Stimulated activated CD8-positive, alpha-beta memory T cell treated with anti-CD3 and anti-CD28 coated beads, Interleukin-2, amount 100 ng/mL, for 1 hour (primary cell): ENCODE results near the gene QRFP.

Experiments
- DNase-seq, 2 donors: peaks; one replicate each; pipeline ENCODE4 v3.0.0-alpha.2; 2020; ENCODE audit warnings: low read depth in 2 of 2

The QRFP gene

GRCh38 chr9:130890870-130891687, 5.5 kb downstream of the QRFP start:
- DNase-seq, result no peak

GRCh38 chr9:130890124-130890523, 6.5 kb downstream of the QRFP start:
- no peak for DNase-seq

DNA sequence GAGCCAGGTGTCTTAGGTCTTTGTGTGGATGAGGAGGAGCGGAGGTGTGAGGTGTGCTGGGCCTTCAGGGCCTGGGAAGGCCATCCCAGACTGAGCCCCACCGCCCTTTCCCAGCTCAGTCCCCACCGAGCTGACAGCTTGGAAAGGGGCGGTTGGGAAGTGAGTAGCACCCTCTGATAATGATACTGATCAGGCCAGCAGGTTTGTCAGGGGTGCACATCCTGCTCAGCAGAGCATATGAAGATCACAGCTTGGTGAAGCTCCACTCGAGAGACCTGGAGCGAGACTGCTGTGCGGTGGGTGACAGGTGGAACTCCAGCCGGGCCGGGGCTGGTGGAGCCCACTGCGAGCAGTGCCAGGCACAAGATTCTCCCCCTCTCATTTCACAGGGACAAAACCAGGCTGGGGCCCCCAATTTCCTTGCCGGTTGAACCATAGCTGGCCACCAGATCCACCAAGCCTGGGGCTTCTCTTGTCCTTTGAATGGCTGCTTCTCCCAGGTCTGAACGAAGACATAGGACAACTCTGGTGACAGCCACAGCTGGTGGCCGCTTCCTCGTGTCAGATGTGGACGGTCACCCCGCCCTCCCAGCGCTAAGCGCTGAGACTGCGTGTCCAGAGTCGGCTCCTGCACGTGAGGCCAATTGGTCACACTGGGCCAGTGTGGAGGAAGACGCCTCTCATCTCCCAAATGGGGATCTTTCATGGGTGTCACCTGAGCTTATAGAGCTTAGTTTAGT, 8.3 kb downstream of the QRFP start:
- no peak for DNase-seq

DNA sequence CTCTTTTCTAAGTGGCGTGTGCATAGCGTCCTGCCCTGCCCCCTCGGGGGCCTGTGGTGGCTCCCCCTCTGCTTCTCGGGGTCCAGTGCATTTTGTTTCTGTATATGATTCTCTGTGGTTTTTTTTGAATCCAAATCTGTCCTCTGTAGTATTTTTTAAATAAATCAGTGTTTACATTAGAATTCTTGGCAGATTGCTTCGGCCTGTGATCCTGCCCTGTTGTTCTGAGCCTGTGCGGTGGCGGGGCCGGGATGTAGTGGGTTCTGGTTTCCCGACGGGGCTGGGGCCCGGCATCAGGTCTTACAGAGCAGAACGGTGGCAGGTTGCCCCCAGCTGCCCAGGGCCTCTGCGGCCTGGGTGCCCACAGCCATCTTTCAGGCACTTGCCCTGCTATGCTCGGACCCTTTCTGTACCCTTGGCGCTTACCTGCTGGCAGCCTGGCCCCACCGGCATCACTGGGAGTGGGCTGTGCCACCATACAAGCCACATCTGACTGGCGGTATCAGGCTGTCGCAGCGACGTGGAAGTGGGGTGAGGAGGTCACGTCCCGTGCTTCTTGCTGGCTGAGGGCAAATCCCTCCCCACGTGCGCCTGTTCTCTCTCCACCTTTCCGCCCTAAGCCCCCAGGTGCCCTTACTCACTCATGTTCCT, 9.0 kb downstream of the QRFP start:
- no peak for DNase-seq

- no peak for DNase-seq
Measured at GRCh38 chr9:130886981-130887380, 9.6 kb downstream of the QRFP start.

GRCh38 chr9:130885484-130886375, 10.9 kb downstream of the QRFP start:
- no peak for DNase-seq

GRCh38 chr9:130884542-130885483, 11.8 kb downstream of the QRFP start:
- DNase-seq, result no peak

DNA sequence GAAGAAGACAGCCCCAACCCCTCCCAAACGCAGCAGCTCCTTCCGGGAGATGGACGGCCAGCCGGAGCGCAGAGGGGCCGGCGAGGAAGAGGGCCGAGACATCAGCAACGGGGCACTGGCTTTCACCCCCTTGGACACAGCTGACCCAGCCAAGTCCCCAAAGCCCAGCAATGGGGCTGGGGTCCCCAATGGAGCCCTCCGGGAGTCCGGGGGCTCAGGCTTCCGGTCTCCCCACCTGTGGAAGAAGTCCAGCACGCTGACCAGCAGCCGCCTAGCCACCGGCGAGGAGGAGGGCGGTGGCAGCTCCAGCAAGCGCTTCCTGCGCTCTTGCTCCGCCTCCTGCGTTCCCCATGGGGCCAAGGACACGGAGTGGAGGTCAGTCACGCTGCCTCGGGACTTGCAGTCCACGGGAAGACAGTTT, 12.5 kb downstream of the QRFP start:
- no peak for DNase-seq

DNA sequence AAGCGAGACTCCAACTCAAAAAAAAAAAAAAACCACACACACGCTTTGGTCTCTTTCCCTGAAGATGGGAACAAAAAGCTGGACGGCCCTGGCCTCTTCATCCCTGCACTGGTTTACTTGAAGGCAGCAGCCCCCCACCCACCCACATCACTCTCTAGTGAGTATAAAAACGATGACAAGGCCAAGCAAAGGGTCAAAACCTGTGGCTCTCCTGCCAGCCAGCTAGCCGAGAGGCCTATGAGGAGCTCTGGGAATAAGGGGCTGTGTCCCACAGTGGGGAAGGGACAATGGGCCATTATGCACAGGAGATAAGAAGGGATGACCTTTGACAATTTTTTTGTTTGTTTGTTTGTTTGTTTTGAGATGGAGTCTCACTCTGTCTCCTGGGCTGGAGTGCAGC, 13.1 kb downstream of the QRFP start:
- DNase-seq, result no peak

DNA sequence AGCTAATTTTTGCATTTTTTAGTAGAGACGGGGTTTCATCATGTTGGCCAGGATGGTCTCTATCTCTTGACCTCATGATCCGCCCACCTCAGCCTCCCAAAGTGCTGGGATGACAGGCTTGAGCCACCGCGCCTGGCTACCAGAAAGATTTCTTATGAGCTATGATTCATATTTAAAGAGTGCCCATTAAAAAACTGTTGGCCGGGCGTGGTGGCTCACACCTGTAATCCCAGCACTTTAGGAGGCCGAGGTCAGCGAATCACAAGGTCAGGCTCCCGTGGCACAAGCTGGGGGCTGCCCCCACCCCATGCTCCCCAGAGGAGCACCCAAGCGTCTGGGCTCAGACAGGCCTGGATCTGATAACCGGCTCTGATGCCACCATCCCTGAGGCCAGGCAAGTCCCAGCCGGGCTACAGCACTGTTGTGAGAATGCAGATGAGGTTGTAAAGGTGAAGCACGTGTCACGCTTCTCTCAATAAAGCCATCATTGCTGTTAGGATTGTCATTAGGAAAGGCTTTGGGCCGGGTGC, 13.9 kb downstream of the QRFP start:
- no peak for DNase-seq

- DNase-seq, result no peak
Measured at GRCh38 chr9:130881516-130881915, 15.1 kb downstream of the QRFP start.

DNA sequence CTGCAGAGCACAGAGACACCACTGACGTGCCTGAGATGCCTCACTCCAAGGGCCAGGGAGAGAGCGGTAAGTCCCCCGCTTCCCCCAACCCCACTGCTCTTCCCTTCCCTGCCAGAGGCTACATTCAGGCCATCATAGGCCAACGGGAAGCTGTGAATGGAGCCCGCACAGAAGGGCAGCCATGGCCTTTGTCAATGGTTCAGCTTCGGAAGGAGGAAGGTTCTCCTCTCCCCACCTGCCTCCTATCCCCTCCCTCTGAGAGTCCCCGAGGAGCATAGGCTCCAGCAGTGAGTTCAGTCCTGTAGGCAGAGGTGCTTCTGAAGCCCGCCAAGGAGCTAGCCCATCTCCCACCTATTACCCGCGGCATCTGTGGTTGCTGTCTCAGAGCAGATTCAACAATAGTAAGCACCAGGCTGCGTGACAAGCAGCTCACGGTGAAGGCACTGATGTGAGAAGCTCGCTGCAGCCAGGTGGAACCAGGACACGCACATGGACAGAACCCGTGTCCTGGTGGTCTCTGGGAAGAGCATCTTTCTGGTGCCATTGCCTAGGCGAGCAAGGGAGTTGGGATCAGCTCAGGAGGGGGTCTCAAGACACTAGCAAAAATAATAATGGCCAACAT, 15.9 kb downstream of the QRFP start:
- DNase-seq, result no peak

DNA sequence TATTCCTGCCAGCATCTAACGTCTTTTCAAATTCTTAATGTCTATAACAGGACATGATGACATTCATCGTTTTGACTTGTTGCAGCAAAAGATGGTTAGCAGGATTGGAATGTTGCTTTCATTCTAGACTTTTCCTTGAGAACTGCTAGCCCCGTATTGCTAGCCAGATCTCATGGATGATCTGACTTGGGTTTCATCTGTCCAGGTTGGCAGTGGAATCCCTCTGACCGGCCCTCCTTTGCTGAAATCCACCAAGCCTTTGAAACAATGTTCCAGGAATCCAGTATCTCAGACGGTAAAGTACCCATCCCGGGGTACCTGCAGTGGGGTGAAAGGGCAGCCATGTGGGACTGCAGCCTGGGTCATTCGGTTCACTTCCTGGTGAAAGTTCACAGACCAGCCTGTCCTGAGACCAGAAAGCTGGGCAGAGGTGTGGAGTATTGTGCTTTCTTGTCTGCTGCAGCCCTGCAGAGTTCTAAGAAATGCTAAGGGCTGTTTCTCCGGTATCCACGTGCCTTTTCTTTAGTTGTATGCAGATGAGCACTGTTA, 16.7 kb downstream of the QRFP start:
- no peak for DNase-seq

- DNase-seq, result no peak
Measured at GRCh38 chr9:130878295-130878694, 18.3 kb downstream of the QRFP start.

GRCh38 chr9:130877300-130877699, 19.3 kb downstream of the QRFP start:
- no peak for DNase-seq

- DNase-seq, result no peak
Measured at GRCh38 chr9:130874783-130875182, 21.8 kb downstream of the QRFP start.

DNA sequence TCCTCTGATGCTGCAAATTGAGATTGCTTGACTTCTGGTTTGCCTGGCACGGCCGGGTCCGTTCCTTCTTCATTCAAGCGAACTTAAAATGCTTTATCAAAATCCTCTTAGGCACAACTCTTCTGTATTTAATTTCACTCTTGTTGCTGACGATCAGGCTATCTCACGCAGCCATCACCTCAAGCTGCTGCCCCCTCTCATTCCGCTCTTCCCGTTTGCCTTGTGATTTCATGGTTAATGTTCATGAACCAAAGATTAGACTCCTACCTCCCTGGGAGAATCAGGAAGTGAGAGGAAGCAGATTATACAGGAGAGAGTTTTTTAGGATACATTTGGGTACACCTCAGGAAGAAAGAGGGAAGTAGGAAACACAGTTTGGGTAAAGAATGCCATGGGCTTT, 22.6 kb downstream of the QRFP start:
- no peak for DNase-seq

DNA sequence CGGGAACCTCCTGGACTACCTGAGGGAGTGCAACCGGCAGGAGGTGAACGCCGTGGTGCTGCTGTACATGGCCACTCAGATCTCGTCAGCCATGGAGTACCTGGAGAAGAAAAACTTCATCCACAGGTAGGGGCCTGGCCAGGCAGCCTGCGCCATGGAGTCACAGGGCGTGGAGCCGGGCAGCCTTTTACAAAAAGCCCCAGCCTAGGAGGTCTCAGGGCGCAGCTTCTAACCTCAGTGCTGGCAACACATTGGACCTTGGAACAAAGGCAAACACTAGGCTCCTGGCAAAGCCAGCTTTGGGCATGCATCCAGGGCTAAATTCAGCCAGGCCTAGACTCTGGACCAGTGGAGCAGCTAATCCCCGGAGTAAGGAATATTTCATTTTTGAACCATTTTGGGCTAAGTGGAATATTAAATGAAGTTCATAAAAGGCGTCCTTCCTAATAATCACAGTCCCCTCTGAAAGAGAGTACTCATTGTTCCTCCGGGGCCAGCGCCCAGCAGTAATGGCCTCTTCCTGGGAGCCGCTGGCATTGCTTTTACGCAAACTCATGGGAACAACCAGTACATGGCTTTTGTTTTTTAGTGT, 23.6 kb downstream of the QRFP start:
- DNase-seq, result no peak

- no peak for DNase-seq
Measured at GRCh38 chr9:130872508-130872907, 24.1 kb downstream of the QRFP start.
